HG03342 (cell line): ENCODE results near the gene PAX8.
A peak's percentile ranks its signal among the peaks of the same experiment; 100 is the strongest.

ENCODE experiments used
- ATAC-seq: cut with Tn5 transposase; IDR thresholded peaks from one replicate; pipeline ENCODE4 v1.9.1; 2021; ENCODE audit warnings: mild to moderate bottlenecking, moderate library complexity; ENCODE audit not compliant: unreplicated experiment

Gene PAX8

DNA sequence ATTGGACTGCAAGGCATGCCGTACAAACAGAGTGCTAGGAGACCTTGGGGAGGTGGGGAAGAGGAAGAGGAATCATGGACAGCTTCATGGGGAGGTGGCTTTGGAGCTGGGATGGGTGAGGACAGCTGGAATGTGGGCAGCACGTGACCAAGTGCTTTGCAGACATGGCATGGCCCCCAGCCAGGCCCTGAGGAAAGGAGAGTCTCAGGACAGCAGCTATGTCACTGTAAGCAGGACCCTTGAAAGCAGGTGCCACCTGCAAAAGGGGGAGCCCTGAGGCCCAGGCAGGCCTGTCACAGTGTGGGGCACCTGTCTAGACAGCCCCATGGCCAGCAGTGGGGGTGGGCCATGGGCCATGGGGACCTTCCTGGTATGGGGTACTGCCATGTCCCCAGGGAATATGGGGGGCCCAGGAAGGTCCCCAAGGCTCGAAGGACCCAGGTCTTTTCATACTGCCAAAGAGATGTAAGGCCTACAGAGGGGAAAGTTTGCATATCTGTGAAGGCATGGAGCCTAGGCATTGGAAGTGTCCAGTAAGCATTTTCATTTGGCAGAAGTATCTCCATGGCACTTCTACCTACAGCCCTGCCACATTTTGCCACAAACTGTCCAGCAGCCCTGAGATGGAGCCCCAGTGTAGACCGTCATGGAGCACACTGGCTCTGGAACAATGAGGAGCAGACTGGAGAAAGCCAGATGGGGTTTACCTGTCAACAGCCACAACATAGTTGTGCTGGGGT, 9.9 kb downstream of the PAX8 start:
- ATAC-seq: no peak

DNA sequence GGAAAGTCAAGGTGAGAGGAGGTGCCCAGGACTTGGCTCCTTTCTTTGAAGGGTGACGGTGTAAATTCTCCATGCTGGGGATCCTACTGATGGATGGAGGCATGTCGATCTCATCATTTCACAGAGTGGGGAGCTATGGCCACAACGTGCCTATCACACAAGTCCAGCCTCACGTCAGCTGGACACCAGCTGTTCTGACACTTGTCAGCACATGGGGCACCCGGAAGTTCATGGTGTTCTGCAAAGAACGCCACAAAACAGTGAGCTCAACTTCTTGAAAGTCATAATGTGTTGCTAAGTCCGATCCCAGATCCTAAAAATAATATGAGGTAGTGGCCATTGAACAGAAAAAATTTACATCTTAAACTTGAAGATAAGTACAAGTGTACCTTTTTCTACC, 12.3 kb downstream of the PAX8 start:
- no peak for ATAC-seq

DNA sequence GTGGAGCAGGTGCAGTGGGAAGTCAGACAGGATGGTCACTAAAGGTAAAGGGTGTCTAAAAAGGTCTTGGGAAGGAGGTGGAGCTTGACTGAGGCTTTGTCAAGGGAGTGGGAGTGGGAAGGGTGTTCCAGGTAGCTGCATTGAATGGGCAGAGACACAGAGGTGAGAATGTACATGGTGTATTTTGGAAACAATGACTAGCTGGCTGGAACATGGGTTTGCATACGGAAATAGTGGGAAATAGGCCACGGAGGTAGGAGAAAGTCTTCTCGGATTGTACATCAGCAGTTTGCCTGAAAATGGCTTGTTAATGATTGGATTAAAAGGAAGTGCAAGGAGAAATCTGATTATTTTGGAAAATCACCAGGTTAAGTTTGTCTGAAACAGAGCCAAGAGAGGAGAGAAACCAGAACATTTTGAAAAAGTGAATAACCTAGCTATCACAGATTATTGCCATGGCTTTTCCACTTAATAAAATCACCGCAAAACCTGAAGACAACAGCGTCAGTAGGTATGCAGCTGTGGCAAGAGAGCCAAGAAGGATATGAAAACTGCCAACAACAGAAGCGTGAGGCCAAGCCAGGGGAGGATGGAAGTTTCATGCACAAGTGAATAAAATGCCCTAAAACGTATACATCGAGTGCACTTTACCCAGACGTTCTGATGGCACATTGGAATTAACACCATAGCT, 13.9 kb downstream of the PAX8 start:
- no peak for ATAC-seq

DNA sequence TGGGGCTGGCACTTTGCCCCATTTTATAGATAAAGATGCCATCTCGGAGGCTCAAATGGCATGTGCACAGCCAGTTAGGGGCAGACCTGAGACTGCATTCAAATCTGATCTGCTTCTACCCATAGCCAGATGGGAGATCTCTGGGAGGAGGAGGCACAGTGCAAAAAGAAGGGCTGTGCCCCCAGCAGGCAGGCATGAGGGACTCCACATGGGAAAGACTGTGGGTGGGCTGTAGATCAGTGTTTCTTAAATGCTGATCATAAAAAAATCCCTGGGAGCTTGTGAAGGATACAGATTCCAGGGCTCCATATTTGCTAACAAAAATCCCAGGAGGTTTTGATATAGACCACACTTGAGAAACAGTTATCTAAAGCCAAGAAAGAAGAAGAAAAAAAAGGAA, 15.2 kb downstream of the PAX8 start:
- ATAC-seq: no peak

DNA sequence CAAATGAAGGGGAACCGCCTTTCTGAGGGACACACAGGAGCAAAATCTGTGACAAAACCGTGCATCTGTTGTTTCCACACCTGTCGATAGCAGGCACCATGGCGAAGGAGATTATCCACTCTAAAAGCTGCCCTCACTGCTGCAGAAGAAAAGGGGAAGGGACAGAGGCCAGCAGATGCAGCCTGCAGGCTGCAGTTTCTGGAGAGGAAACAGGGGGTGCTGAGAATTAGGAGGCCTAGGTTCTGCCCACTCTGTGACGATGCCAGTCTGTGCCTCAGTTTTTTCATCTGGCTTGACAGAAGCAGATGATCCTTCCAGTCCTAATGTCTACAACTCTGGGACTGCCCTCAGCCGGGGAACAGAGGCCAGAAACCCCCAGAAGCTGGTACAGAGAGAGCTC, 17.7 kb downstream of the PAX8 start:
- ATAC-seq: no peak

DNA sequence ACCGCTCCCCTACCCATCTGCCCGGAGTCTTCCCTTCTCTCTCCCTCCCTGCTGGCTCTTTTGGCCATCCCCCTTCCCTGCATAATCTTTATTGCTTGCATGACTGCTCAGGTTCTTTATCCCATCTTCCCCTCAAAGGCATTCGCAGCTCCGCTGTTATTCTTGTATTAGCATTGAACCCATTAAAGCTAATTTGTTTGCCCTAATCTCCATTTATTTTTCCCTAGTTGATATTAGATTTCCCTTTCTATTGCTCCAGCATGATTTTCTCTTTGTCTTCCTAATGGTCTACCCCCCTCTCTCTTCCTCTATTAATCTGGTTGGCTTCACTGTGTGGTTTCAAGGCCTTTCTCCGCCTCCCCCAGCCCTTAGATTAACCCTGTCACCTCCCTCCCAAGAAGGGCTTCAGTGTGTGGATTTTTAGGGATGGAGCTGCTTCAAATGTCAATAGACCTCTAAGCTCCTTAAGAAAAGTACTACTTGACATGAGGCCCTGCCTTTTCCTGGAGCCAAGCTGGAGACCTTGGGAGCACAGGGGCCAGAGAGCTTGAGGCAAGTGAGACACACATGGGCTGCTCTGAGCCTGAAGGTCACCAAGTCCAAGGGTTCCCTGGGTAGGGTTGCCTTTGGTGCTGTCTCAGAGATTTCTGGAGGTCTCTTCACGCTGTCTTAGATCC, 20.1 kb downstream of the PAX8 start:
- ATAC-seq: no peak

DNA sequence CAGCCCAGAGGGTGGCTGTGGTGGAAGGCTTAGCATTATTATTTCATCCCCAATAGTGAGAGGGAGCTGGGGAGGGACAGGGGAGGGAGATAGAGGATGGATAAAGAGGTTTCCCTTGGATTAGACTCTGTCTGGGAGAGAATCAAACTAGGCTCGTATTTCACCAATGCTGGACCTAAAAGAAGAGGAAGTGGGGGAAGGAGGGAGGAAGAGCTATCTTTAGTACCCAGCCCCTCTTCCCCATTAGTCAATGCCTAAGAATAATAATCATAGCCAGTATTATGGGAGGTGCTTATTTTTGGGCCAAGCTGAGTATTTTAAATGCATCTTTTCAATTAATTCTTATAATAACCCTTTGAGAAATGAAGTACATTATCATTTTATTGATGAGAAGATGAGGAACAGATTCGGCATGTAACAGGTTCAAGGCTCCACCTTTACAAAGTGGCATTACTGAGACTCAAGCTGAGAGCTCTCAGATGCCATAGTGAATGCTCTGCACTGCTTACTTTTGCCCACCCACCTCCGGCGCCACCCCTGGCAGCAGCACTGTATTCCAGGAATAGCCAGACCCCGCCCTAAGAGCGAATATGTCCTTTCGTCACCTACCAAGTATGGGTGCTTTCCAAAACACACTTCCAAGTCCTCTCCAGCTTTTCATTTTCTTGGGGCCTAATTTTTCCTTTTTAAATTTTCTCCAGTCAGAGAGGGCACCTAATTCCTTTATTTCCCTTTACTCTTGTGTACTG, 21.0 kb downstream of the PAX8 start:
- no peak for ATAC-seq

DNA sequence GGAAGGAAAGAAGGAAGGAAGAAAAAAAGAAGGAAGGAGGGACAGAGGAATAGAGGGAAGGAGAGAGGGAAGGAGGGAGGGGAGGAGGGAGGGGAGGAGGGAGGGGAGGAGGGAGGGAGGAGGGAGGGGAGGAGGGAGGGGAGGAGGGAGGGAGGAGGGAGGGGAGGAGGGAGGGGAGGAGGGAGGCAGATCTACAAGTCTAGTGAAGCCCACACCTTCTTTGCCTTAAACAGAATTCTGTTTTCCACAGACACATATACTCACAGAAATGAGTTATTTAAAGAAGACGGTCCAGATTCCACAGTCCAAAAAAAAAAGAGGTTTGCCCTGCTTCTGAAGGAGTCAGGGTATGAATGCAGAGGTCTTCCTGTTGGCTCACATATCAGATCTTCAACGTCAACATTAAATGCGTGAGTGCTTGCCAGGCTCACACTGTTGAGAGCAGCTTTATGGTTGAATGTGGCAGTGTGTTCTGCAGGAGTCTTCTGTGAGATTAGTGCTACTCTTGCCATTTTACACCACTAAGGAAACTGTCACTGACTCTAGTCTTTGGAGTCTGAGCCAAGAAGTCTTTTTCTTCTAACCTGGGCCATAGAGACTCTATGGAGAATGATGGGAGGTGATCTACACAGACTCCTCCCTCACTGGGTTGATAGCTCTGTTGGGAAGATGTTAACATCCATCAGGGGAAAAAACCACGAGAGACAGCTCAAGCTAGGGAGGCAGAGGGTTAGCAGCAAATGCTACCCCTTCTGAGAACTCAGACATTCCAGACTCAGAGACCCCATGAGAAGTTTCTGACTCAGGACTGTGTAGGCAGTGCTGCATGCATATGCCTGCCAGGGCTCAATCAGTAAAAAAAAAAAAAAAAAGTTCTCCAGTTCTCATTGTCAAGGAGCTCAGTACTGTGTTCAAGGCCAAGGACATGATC, 23.3 kb downstream of the PAX8 start:
- ATAC-seq: no peak

DNA sequence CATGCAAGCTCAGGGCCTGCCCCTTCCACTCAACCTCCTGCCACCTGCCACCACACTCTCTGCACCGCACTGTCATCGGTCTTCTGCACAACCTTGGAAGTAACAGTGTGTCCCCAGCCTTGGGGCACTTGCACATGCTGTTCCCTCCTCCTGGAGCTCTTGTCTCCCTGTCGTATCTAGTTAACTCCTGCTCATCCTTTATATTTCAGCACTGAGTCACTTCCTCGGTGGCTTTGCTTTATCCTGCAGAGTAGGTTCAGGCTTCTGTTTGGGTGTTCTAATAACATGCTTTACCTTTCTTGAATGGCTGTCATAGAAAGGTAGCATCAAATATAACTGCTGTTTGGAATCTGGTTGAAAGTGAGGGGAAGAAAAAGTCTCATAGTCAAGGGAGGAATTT, 25.3 kb downstream of the PAX8 start:
- ATAC-seq: no peak

DNA sequence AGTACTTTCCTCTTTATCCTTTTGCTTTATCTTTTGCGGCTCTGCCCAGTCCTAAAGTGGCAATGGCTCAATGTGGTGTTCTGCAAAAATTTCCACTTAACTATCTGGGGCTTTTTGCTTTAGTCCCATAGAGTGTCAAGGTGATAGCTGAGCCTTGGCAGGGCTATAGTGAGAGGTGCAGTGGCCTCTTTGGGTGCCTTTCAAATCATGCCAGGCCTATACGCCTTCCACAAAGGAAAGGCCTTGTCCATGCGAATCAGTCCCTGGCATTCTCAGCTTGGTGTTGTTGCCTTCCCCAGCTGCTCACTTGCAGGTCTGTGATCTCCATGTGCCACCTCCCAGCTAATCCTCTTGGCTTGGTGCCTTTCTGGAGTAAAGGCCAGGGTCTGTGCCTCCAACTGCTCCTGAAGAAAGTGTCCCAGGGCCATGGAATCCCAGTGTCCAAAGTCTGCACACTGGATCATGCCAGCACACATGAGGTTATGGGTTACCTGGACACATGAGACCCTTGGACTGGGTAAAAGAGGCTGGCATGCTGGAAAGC, 26.6 kb downstream of the PAX8 start:
- no peak for ATAC-seq

DNA sequence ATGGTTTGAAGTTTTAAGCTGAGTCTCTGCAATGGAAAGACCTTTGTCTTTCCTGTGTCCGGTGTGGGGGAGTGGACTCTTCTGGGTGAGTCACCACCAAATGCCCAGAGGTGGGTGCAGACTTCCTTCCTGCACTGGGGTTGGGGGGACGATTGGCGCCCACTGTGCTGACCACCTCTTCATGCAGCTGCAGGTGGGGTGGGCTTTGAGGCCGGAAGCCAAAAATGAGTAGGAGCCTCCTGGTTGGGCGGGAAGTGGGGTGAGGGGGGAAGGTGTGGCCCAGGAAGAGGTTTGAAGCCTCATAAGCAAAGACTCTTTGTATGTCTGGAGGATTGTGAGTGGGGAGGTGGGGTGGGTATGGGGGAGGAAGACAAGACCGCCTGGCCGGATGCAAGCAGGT, 27.6 kb downstream of the PAX8 start:
- no peak for ATAC-seq

DNA sequence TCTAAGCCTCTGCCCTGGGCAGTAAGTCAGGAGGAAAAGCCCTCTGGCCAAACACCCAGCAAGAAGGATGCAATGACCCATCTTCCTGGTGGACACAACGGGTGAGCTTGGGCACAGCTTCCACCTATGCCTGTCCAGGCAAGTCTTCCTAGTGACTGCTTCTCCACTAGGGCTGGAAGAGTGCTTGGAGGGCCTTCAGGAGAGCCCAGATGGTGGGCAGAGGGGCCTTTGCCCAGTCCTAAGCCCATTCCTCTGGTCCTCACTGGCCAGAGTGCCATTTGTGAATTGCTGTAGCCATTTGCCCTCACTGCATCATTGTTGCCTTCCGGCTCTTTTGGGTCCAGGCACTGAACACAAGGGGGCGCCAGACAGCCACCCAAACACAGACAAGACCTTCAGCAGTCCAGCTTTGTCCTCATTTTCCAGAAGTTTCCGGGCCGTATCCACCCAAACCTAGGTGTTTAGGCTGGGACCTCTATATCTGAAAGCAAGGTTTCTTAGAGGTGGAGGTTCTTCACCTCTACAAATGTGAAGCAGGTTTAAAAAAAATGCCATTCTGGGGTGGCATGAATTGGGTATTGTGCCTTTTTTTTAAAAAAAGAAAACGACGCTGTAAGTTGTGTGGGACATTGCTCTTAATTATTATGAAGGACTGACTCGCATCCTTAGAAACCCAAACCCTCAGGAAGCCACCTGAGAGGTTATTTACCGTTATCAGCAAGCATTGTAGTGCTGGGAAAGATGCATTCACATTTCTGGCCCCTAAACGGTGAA, 29.5 kb downstream of the PAX8 start:
- ATAC-seq: peak; percentile 57

DNA sequence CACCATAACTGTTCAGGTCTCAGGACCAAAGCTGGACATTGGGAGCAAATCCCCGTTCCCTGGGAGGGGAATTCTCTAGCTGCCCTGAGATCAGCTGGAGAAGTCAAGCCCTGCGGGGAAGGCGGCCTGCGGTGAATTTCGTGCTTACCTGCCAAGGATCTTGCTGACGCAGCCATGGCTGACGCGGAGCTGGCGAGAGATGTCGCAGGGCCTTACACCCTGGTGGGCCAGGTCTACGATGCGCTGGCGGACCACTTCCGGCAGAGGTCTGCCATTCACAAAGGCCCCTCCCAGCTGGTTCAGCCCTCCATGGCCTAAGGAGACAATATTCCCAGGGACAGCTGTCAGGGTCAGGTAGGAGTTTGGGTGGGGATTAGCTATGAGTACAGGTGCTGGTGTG, 32.1 kb downstream of the PAX8 start:
- ATAC-seq: no peak

DNA sequence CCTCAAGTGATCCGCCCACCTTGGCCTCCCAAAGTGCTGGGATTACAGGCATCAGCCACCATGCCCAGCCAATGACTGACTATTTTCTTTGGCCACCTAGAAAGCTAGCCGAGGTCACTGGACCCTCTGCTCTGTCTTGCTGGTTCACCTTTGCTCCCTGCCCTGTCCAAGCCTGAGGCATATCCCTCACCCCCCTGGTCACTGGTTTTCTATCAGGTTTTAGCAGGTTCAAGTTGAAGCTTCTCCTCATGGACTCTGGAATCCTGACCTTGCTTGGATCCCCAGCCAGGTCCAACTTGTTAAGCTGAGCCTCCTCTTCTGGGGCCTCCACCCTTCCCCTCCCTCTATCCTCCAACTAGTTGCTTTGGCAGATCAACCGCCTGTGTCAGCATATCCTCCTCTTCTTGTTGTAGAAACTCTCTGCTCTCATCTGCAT, 33.4 kb downstream of the PAX8 start:
- no peak for ATAC-seq

DNA sequence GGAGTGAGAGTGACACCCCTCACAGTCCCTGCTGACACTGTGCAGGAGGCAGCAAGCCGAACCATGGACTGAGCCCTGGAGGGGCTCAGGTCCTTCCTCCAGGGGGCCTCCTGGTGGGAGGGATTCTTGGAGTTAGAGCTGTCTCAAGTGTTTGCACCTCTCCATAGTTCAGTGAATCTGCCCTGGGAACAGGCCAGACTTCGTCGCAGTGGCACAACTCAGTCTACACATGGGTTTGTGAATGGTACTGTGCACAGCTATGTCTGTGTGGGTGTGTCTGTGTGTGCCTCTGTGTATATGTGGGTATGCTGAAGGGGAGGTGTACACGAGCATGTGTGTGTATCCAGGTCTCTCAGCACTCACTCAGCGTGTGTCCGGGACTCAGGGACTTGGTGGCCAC, 36.4 kb downstream of the PAX8 start:
- no peak for ATAC-seq

DNA sequence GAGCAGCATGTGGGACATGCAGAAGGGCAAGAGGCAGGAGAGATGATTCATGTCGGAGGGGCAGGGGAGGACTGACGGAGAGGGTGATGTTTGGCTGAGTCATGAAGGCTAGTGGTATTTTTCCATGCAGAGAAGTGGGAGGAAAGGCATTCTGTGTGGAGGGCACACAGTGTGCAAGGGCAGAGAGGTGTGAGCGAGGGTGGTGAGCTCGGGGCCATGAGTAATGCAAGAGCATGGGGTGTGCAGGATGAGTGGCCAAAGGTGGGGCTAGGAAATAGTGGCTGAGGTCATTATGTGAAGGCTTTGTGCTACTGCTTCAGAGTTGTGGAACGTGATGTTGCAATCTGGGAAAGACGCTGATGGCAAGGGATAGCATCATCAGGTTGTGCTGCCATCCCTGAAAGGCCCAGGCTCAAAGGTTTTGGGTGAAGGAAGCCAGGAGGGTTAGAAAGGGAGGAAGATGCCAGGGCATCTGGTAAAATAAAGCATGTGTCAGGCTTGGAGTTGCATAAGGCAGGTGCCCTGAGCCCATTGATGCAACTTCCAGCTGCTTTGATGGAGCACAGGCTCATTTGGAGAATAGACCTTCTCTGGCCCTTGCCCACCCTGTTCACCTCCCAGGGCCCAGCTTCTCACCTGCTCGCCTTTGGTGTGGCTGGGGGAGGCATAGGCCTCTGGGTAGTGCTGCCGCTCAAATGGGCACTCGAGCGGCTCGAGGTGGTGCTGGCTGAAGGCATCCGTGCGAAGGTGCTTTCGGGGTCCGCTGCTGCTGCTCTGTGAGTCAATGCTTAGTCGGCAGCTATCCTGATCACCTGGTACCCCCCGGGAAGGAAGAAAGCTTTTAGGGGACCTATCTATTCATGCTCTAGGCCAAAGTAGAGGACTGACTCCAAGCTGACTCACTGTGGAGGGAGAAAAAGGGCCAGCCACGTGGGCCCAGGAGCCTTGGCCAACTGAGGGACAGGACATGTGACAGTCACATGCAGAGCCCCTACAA, 37.5 kb downstream of the PAX8 start:
- no peak for ATAC-seq

DNA sequence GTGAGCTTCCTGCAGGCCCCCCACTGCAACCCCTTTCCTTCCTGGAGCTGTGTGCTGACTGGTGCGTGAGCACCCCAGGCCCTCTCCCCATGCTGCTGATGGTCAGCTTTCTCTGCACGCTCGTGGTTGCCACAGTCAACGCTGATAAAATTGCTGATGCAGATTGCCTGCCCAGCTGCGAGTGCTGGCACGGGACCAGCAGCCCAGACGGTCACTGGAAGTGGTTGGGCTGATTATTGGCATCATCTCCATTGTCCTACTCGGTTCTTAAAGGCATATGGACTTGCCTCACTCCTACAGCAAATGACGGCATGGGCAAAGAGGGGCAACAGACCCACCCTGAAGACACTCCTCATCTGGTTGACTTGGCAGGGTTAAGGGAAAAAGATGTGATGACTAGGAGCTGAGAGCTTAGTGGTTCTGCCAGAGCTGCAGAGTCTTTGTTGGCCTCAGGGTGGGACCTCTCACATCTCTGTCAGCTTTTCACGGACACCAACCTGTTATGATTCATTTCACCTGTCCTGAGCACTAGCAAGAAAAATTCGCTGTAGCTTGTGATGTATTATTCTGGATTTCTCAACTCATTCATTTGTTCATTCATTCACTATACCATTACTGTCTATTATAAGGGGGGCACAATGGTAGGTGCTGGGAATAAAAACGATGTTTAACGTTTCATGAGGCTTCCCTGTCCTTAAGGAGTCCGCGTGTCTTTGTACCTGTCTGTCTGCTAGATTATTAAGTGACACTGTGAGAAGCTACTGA, 38.4 kb downstream of the PAX8 start:
- no peak for ATAC-seq
